Measurements from ENCODE around the gene SLC35C1.

DNA sequence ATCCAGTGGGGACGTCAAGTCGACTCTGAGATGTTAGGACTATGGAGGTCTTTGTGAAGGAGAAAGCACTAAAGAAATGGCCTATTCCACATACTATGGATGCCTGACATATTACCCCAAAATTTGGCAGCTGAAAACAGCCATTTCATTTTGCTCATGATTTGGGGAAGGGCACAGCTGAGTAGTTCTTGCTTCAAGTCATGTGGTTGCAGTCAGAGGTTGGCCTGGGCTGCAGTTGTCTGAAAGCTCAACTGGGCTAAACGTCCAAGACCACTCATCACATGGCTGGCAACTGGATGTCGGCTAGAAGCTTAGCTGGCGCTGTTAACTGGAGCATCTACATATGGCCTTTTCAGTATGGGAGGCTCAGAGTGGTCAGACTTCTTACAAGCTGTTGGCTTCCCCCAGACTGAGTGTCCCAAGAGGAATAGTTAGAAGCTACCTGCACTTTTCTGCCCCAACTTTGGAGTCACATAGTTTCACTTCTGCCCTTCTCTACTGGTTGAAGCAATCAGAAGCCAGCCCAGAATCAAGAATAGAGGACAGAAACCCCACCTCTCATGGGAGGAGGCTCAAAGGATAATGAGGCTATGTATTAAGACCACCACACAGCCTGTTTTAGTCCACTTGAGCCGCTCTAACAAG lies 14.1 kb downstream of the SLC35C1 start:
- TF ChIP-seq, protein P1, sequence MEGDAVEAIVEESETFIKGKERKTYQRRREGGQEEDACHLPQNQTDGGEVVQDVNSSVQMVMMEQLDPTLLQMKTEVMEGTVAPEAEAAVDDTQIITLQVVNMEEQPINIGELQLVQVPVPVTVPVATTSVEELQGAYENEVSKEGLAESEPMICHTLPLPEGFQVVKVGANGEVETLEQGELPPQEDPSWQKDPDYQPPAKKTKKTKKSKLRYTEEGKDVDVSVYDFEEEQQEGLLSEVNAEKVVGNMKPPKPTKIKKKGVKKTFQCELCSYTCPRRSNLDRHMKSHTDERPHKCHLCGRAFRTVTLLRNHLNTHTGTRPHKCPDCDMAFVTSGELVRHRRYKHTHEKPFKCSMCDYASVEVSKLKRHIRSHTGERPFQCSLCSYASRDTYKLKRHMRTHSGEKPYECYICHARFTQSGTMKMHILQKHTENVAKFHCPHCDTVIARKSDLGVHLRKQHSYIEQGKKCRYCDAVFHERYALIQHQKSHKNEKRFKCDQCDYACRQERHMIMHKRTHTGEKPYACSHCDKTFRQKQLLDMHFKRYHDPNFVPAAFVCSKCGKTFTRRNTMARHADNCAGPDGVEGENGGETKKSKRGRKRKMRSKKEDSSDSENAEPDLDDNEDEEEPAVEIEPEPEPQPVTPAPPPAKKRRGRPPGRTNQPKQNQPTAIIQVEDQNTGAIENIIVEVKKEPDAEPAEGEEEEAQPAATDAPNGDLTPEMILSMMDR (IDR thresholded peaks at IDR 0.05) = no peak
- TF ChIP-seq POLR2A (IDR thresholded peaks at IDR 0.05) = no peak

All from sigmoid colon (tissue), 3 donors.